ENCODE measurements around the gene MITD1.
"Not testable (repeated sequence)": the region's sequence is repeated elsewhere in the genome, so short reads cannot be mapped to it uniquely, and the experiment has no call there.

The MITD1 gene

GRCh38 chr2:99153921-99154604, 26.8 kb downstream of the MITD1 start:
- DNase-seq = no peak

- DNase-seq = no peak
These were observed 28.5 kb downstream of the MITD1 start for GRCh38 chr2:99152199-99152895.

DNA sequence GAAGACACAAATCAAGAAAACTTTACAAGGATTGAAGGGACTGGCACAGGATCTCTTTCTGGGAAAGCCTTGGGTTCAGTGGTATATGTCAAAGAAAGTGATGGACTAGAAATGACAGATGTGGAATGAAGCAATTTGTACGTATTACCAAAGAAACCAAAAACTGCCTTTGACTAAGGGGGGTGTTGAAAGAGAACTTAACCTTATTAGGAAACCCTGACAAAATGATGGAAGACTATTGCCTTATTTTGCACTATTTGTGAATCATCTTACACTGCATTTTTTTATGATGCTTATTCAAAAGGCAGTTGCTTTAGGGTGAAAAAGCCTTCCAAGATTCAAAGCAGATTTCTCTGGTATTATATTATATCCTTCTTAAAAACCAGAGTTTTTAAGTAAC, 30.2 kb downstream of the MITD1 start:
- peak; percentile 93 for DNase-seq

GRCh38 chr2:99141110-99142108, 39.4 kb downstream of the MITD1 start, which contains the start of gene C2orf15:
C2orf15 (plus strand) TSS chr2:99141707; CDS start chr2:99150559, 8,852 bp downstream.
- peak; percentile 86 for DNase-seq

GRCh38 chr2:99140860-99141109, 40.1 kb downstream of the MITD1 start:
- peak; percentile 41 for DNase-seq

GRCh38 chr2:99140056-99140859, 40.6 kb downstream of the MITD1 start:
- no peak for DNase-seq

DNA sequence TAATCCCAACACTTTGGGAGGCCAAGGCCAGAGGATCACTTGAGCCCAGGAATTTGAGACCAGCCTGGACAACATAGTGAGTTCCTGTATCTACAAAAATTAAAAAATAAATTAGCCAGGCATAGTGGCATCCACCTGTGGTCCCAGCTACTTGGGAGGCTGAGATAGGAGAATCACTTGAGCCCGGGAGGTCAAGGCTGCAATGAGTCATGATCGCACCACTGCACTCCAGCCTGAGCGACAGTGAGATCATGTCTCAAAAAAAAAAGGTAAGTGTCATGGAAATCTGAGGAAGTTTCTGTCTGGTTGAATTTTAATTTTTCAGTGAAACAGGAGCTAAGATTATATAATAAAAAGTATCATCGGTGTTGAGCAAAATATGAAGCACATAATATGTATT, 41.9 kb downstream of the MITD1 start:
- no peak for DNase-seq

GRCh38 chr2:99135044-99135556, 45.8 kb downstream of the MITD1 start:
- DNase-seq = not testable (repeated sequence)

DNA sequence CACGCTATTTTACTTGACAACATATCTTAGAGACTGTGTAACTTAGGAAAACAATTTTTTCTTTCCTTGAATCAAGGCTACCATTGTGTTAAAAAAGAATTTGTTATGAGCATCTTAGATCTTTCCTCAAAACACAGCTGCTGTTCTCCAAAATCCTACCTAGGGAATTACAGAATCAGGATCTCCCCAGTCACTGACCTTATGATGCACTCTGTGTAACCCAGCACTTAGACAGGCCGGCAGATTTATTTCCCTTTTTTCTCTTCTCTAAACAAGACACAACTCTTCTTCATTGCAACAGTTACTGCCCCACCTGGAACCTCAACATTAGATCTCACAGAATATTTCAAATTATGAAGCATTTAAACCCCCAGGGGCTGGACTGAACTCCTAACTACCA, 52.9 kb downstream of the MITD1 start:
- peak; percentile 32 for DNase-seq
